GM18526 (cell line): ENCODE measurements around the gene SLC7A6OS.

ENCODE experiments used
- POLR2A ChIP-seq: IDR thresholded peaks from 3 replicates; pipeline ENCODE4 v1.6.1; 2011; ENCODE audit not compliant: insufficient read length; ENCODE audit errors: extremely low read depth

Gene SLC7A6OS

GRCh38 chr16:68310774-68311511 is at the start of gene SLC7A6OS, which contains the start of gene PRMT7:
Gene SLC7A6OS (minus strand): TSS chr16:68310946. CDS start chr16:68310926, 20 bp downstream.
Gene PRMT7 (plus strand): TSS chr16:68311019. CDS start chr16:68315980, 4,961 bp downstream.
- peak; percentile 94 for TF ChIP-seq POLR2A

GRCh38 chr16:68359398-68360191 is 48.8 kb upstream of the SLC7A6OS start:
- no peak for TF ChIP-seq POLR2A

- TF ChIP-seq POLR2A, result no peak
Measured at GRCh38 chr16:68358951-68359350, 48.2 kb upstream of the SLC7A6OS start.

GRCh38 chr16:68357923-68358322 is 47.2 kb upstream of the SLC7A6OS start:
- TF ChIP-seq POLR2A, result no peak

- no peak for TF ChIP-seq POLR2A
Measured at GRCh38 chr16:68357521-68357922, 46.8 kb upstream of the SLC7A6OS start.

GRCh38 chr16:68356919-68357286 is 46.2 kb upstream of the SLC7A6OS start:
- no peak for TF ChIP-seq POLR2A

GRCh38 chr16:68356249-68356918 is 45.6 kb upstream of the SLC7A6OS start:
- TF ChIP-seq POLR2A, result no peak

GRCh38 chr16:68355447-68356248 is 44.9 kb upstream of the SLC7A6OS start:
- TF ChIP-seq POLR2A, result no peak

GRCh38 chr16:68354816-68355215 is 44.1 kb upstream of the SLC7A6OS start:
- TF ChIP-seq POLR2A, result no peak

GRCh38 chr16:68353366-68353765 is 42.6 kb upstream of the SLC7A6OS start:
- TF ChIP-seq POLR2A, result no peak

- TF ChIP-seq POLR2A, result no peak
Measured at GRCh38 chr16:68351991-68352431, 41.3 kb upstream of the SLC7A6OS start.

- TF ChIP-seq POLR2A, result no peak
Measured at GRCh38 chr16:68351463-68351862, 40.7 kb upstream of the SLC7A6OS start.

GRCh38 chr16:68350813-68351350 is 40.1 kb upstream of the SLC7A6OS start:
- TF ChIP-seq POLR2A, result no peak

GRCh38 chr16:68349838-68350410 is 39.2 kb upstream of the SLC7A6OS start:
- TF ChIP-seq POLR2A, result no peak
